GM12878 (cell line): Measurements from ENCODE around the gene DCP1B. TPM values are rescaled to one million over a fixed set of nuclear protein-coding genes. Genes with fewer than 3 reads are reported as not detected.

ENCODE experiments used
- ATAC-seq: fragments of 200-7000 bp; cut with Tn5 transposase; 3 replicates; pipeline ENCODE4 v1.9.1; 2020; ENCODE audit warnings: mild to moderate bottlenecking, moderate library complexity
- BruUV-seq: library from RNA; stranded (reverse); fragments of 400-500 nt; replicated peaks from 2 replicates; lab custom pipeline; 2021; lab: Mats Ljungman, UMichigan
- CTCF ChIA-PET: fragments of 300-600 bp; sonication (Branson Sonifier 250); formaldehyde crosslinking; extraction: SDS; loops from one replicate; lab custom pipeline; 2021; ENCODE audit warnings: inconsistent platforms; lab: Yijun Ruan, JAX
- POLR2A ChIA-PET: fragments of 350-600 bp; formaldehyde crosslinking; extraction: SDS; loops from one replicate; lab custom pipeline; 2021; ENCODE audit warnings: inconsistent platforms; lab: Charles Lee
- RAD21 ChIA-PET: fragments of 300-600 bp; sonication (Branson Sonifier 250); formaldehyde crosslinking; loops from one replicate; lab custom pipeline; 2023; ENCODE audit warnings: antibody characterized with exemption; ENCODE audit not compliant: unreplicated experiment; lab: Charles Lee
- SMC1A ChIA-PET: fragments of 300-600 bp; sonication (Branson Sonifier 250); formaldehyde crosslinking; loops from one replicate; lab custom pipeline; 2023; ENCODE audit not compliant: unreplicated experiment, uncharacterized antibody; lab: Charles Lee
- DNase-seq: peaks from one replicate; pipeline ENCODE4 v3.0.0-alpha.2; 2011; ENCODE audit warnings: low read depth, low spot score
- FAIRE-seq: peaks from 3 replicates; lab custom pipeline; 2011; peaks lifted over from hg19 to GRCh38; lab: Jason Lieb, UNC
- H2AFZ ChIP-seq: 2 replicates; pipeline ENCODE4 v1.6.0; 2011; ENCODE audit warnings: low read depth, low read length, control low read depth; ENCODE audit not compliant: control insufficient read depth
- H3K27ac ChIP-seq: 2 replicates; pipeline ENCODE4 v1.5.1; 2011; ENCODE audit warnings: control low read depth; ENCODE audit not compliant: control insufficient read depth, insufficient read depth
- H3K27me3 ChIP-seq, 2 experiments: replicated peaks in 1 of 2; 2 replicates each; pipeline versions ENCODE4 v1.6.0 to v1.6.1; 2011; ENCODE audit warnings: low read length in 1 of 2; ENCODE audit not compliant: control insufficient read depth in 2 of 2, insufficient read depth in 2 of 2
- H3K36me3 ChIP-seq, 2 experiments: 2 replicates each; pipeline ENCODE4 v1.5.1; 2011; ENCODE audit warnings: low read length in 1 of 2; ENCODE audit not compliant: control insufficient read depth in 2 of 2, insufficient read depth in 2 of 2
- H3K4me1 ChIP-seq: 2 replicates; pipeline ENCODE4 v1.6.1; 2011; ENCODE audit warnings: mild to moderate bottlenecking, low read length, moderate library complexity, mixed read lengths; ENCODE audit not compliant: control insufficient read depth, insufficient read depth
- H3K4me2 ChIP-seq: 2 replicates; pipeline ENCODE4 v1.6.0; 2011; ENCODE audit warnings: control low read depth; ENCODE audit not compliant: control insufficient read depth, insufficient read depth
- H3K4me3 ChIP-seq: fragments of 200-600 bp; sonication (generic); 2 replicates; pipeline ENCODE4 v1.5.1; 2016
- H3K79me2 ChIP-seq: 2 replicates; pipeline ENCODE4 v1.6.0; 2011; ENCODE audit warnings: low read length; ENCODE audit not compliant: control insufficient read depth, insufficient read depth
- H3K9ac ChIP-seq: 2 replicates; pipeline ENCODE4 v1.8.0; 2011; ENCODE audit warnings: low read length, control low read depth, mixed read lengths; ENCODE audit not compliant: control insufficient read depth, insufficient read depth
- H3K9me3 ChIP-seq: replicated peaks from 3 replicates; pipeline ENCODE4 v1.5.1; 2011; ENCODE audit warnings: mild to moderate bottlenecking, low read length; ENCODE audit not compliant: control insufficient read depth, insufficient read depth
- H4K20me1 ChIP-seq: 2 replicates; pipeline ENCODE4 v1.6.0; 2011; ENCODE audit not compliant: control insufficient read depth, insufficient read depth
- BACH1 ChIP-seq: fragments of 450-650 bp; IDR thresholded peaks from 2 replicates; pipeline ENCODE4 v1.6.1; 2017; ENCODE audit warnings: mild to moderate bottlenecking, borderline replicate concordance
- FOS ChIP-seq: IDR thresholded peaks from 3 replicates; pipeline ENCODE4 v1.6.1; 2011; ENCODE audit warnings: borderline replicate concordance; ENCODE audit not compliant: insufficient read length; ENCODE audit errors: extremely low read depth
- FOXK2 ChIP-seq: fragments of 450-650 bp; IDR thresholded peaks from 2 replicates; pipeline ENCODE4 v1.6.1; 2017; ENCODE audit warnings: mild to moderate bottlenecking, moderate library complexity
- IRF4 ChIP-seq: IDR thresholded peaks from 2 replicates; pipeline ENCODE4 v1.6.1; 2011; ENCODE audit warnings: low read depth, low read length
- JUND ChIP-seq: IDR thresholded peaks from 2 replicates; pipeline ENCODE4 v1.6.1; 2012; ENCODE audit warnings: low read depth, mild to moderate bottlenecking, low read length, improper control_type of control experiment, moderate library complexity
- NR2F1 ChIP-seq: fragments of 450-650 bp; conservative IDR thresholded peaks from 2 replicates; pipeline ENCODE4 v1.6.1; 2017; ENCODE audit warnings: mild to moderate bottlenecking
- NRF1 ChIP-seq: conservative IDR thresholded peaks from 2 replicates; pipeline ENCODE4 v1.6.1; 2011; ENCODE audit warnings: mild to moderate bottlenecking, low read depth, low read length, improper control_type of control experiment
- POLR2A ChIP-seq: IDR thresholded peaks from 2 replicates; pipeline ENCODE4 v1.6.1; 2011; ENCODE audit warnings: low read depth, mild to moderate bottlenecking, low read length
- POLR2AphosphoS2 ChIP-seq: IDR thresholded peaks from 2 replicates; pipeline ENCODE4 v1.6.1; 2011; ENCODE audit warnings: low read depth, mild to moderate bottlenecking, low read length, improper control_type of control experiment, moderate library complexity
- RAD21 ChIP-seq: IDR thresholded peaks from 2 replicates; pipeline ENCODE4 v1.6.1; 2011; ENCODE audit warnings: mild to moderate bottlenecking, low read depth, low read length, moderate library complexity; ENCODE audit not compliant: insufficient read depth
- RELA ChIP-seq: fragments of 450-650 bp; IDR thresholded peaks from 2 replicates; pipeline ENCODE4 v1.8.0; 2014; ENCODE audit warnings: borderline replicate concordance; ENCODE audit not compliant: partially characterized antibody
- RELB ChIP-seq: fragments of 450-650 bp; IDR thresholded peaks from 2 replicates; pipeline ENCODE4 v1.6.1; 2017; ENCODE audit warnings: low read depth, mild to moderate bottlenecking, moderate library complexity
- TARDBP ChIP-seq: IDR thresholded peaks from 2 replicates; pipeline ENCODE4 v1.6.1; 2016; ENCODE audit warnings: borderline replicate concordance
- TCF3 ChIP-seq: IDR thresholded peaks from 2 replicates; pipeline ENCODE4 v1.6.1; 2012; ENCODE audit warnings: low read depth, mild to moderate bottlenecking, low read length, borderline replicate concordance; ENCODE audit not compliant: insufficient read depth
- ZNF217 ChIP-seq: fragments of 450-650 bp; IDR thresholded peaks from 2 replicates; pipeline ENCODE4 v1.6.1; 2017; ENCODE audit warnings: antibody characterized with exemption, mild to moderate bottlenecking
- ZNF384 ChIP-seq: IDR thresholded peaks from 2 replicates; pipeline ENCODE4 v1.6.1; 2012; ENCODE audit warnings: low read depth, mild to moderate bottlenecking, low read length, improper control_type of control experiment, borderline replicate concordance
- WGBS: methylation state at CpG from one replicate; pipeline ENCODE4 v1.1.6; 2016; ENCODE audit warnings: low lambda C conversion rate; ENCODE audit not compliant: insufficient replicate concordance, insufficient coverage; ENCODE audit errors: missing lambda C conversion rate; 5-methylcytosine and 5-hydroxymethylcytosine counted together
- in situ Hi-C: fragments of 300-500 bp; cut with MboI; formaldehyde crosslinking; loops from 9 replicates; pipeline ENCODE4 v1.14.3; 2018; ENCODE audit warnings: mixed read lengths
- intact Hi-C: fragments of 100-400 bp; cut with micrococcal nuclease; formaldehyde crosslinking; loops from one replicate; pipeline ENCODE4 v1.14.2; 2022; ENCODE audit not compliant: unreplicated experiment
- polyA plus RNA-seq, 11 experiments: library from polyadenylated mRNA; depleted of rRNA in 4 of 11; unstranded in 6 of 11; stranded (reverse) in 5 of 11; fragments of >200 nt; fragmentation: Nextera tagmentation in 4 of 11; fragmentation: Illumina TruSeq in 1 of 11; extraction: Ambion mirVana in 4 of 11; extraction: Trizol in 1 of 11; gene quantifications; 1 replicate in 1 of 11; 2 replicates in 10 of 11; pipeline versions ENCODE4 v1.2.1 to v1.2.3, GENCODE V29; 2011 to 2016; ENCODE audit warnings: inconsistent platforms in 2 of 11, missing spikeins in 2 of 11, low read depth in 1 of 11
- total RNA-seq, 4 experiments: library from RNA; depleted of rRNA in 3 of 4; stranded (reverse); fragments of >200 nt in 3 of 4; fragmentation: Illumina TruSeq in 1 of 4; extraction: Trizol in 1 of 4; gene quantifications; 2 replicates each; pipeline versions ENCODE4 v1.2.1 to v1.2.3, GENCODE V29; 2013 to 2021

DCP1B gene
- total and polyA plus RNA-seq, 10 of the 15 experiments (the other 5 are each of a cell fraction or from before 2014, with no cell fraction given): 1.3 to 23.4 (median 15.3) TPM

DNA sequence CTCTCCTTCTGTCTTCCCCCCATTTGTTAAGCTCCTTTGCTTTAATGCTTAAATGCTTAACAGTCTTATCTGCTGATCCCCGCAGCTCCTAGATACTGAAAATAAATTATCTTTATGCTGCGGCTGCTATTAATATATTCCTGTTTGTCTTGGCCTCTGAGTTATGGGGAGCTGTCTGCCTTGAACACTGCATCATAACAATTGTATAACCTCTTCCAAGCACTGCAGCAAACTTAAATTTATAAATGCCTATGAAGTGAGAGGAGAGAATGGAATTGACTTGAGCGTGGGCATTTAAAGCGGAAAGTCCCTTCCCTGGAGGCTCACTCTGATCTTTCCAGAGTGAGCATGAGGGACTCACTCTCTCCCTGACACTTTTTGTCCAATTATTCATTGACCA lies 23.1 kb upstream of the DCP1B start:
- BruUV-seq: no TSS peak
- FAIRE-seq (no peak), DNase-seq (no peak), ATAC-seq (no peak)
- CTCF ChIA-PET: interaction anchor here (1.4 kb wide), 2 partner anchors 9 to 87 kb away, joined by 3 read pairs; no protein-coding TSS in a partner anchor
- Histone ChIP-seq H3K4me3 (no peak overlapping the region), H3K9me3 (no peaks in the 10 kb centered on the region; the same call in 2 of the 3 replicates), H3K4me2 (no peak overlapping the region), H3K9ac (no peak overlapping the region), H3K4me1 (no peaks in the 10 kb centered on the region), H2AFZ (no peak overlapping the region), H3K27ac (no peak overlapping the region), H3K27me3 (peaks cover 5 to 12% of the 10 kb centered on the region in 2 experiments), H4K20me1 (no peaks in the 10 kb centered on the region), H3K36me3 (no peaks in the 10 kb centered on the region), H3K79me2 (no peaks in the 10 kb centered on the region)
- POLR2A ChIA-PET: interaction anchor here (0.6 kb wide), 1 partner anchor 339 kb away, joined by 3 read pairs; no protein-coding TSS in a partner anchor
- TF ChIP-seq TARDBP (no peak), BACH1 (no peak), IRF4 (no peak), ZNF217 (no peak), RELB (no peak), ZNF384 (no peak), FOS (no peak), POLR2AphosphoS2 (no peak), RAD21 (no peak), FOXK2 (no peak), TCF3 (no peak), RELA (no peak), POLR2A (no peak), JUND (no peak), NR2F1 (no peak), NRF1 (no peak)
- RAD21 ChIA-PET: no interaction called here
- in situ Hi-C loops (no loop called here), intact Hi-C loops (no loop called here)
- 95% methylated on average over 4 of the region's 4 CpGs for WGBS
- SMC1A ChIA-PET: interaction anchor here (1.1 to 1.8 kb wide), 2 partner anchors 9 to 236 kb away, joined by 3 to 4 read pairs; no protein-coding TSS in a partner anchor
